T-cell (primary cell): ENCODE data around the gene ELK3. TPM values are rescaled to one million over a fixed set of nuclear protein-coding genes. Genes with fewer than 3 reads are reported as not detected.

ENCODE experiments used
- ATAC-seq, 4 experiments: fragments of 200-7000 bp in 3 of 4; fragments of 150-1000 bp in 1 of 4; cut with Tn5 transposase; replicated peaks in 1 of 4; 1 replicate in 3 of 4; 2 replicates in 1 of 4; pipeline ENCODE4 v1.10.0; 2021; ENCODE audit warnings: moderate library complexity in 3 of 4, mild to moderate bottlenecking in 2 of 4, moderate number of reproducible peaks in 1 of 4
- CTCF ChIA-PET, 2 donors: fragments of 300-600 bp; sonication (Branson Sonifier 250); formaldehyde crosslinking; loops; one replicate each; lab custom pipeline; 2022; ENCODE audit warnings: antibody characterized with exemption in 2 of 2; lab: Charles Lee
- POLR2A ChIA-PET, 2 donors: fragments of 300-600 bp; sonication (Branson Sonifier 250); formaldehyde crosslinking; loops; one replicate each; lab custom pipeline; 2022; ENCODE audit warnings: antibody characterized with exemption in 2 of 2; lab: Charles Lee
- DNase-seq, 35 experiments: peaks; one replicate each; pipeline versions ENCODE4 v3.0.0 to v3.0.0-alpha.2; 2013 to 2023
- H3K27ac ChIP-seq: one replicate; pipeline ENCODE4 v1.5.1; 2013; ENCODE audit warnings: low read length
- H3K27me3 ChIP-seq, 2 experiments: replicated peaks in 1 of 2; 1 replicate in 1 of 2; 2 replicates in 1 of 2; pipeline versions ENCODE4 v1.6.1 to v1.7.0; 2013; ENCODE audit warnings: low read length in 1 of 2, mixed read lengths in 1 of 2; ENCODE audit not compliant: control insufficient read depth in 2 of 2, insufficient read depth in 2 of 2; ENCODE audit errors: extremely low read depth in 1 of 2
- H3K36me3 ChIP-seq, 2 donors: 1 replicate in 1 of 2; 2 replicates in 1 of 2; pipeline versions ENCODE4 v1.6.1 to v1.7.0; 2013; ENCODE audit warnings: low read length in 1 of 2; ENCODE audit not compliant: control insufficient read depth in 2 of 2, insufficient read depth in 1 of 2; ENCODE audit errors: extremely low read depth in 1 of 2
- H3K4me1 ChIP-seq, 2 experiments: 1 replicate in 1 of 2; 2 replicates in 1 of 2; pipeline versions ENCODE4 v1.6.1 to v1.7.0; 2013; ENCODE audit warnings: low read length in 2 of 2, mixed read lengths in 1 of 2; ENCODE audit not compliant: insufficient read depth in 2 of 2, control insufficient read depth in 1 of 2; ENCODE audit errors: extremely low read depth in 1 of 2
- H3K4me3 ChIP-seq, 2 donors: 1 replicate in 1 of 2; 2 replicates in 1 of 2; pipeline versions ENCODE4 v1.5.1 to v1.7.0; 2013; ENCODE audit warnings: mild to moderate bottlenecking in 2 of 2, low read length in 1 of 2, moderate library complexity in 1 of 2; ENCODE audit not compliant: control insufficient read depth in 1 of 2; ENCODE audit errors: extremely low read depth in 1 of 2
- H3K9me3 ChIP-seq: 2 replicates; pipeline ENCODE4 v1.7.0; 2013
- H3K27ac Mint-ChIP-seq, 2 donors: one replicate each; pipeline ENCODE4 v1.8.0; 2020 to 2021; ENCODE audit warnings: mild to moderate bottlenecking in 2 of 2, mixed read lengths in 2 of 2
- H3K27me3 Mint-ChIP-seq, 2 donors: one replicate each; pipeline ENCODE4 v1.8.0; 2021 to 2022; ENCODE audit warnings: mixed read lengths in 2 of 2
- H3K36me3 Mint-ChIP-seq: one replicate; pipeline ENCODE4 v1.8.0; 2021; ENCODE audit warnings: mixed read lengths
- H3K4me1 Mint-ChIP-seq, 3 donors: one replicate each; pipeline ENCODE4 v1.8.0; 2020 to 2022; ENCODE audit warnings: mixed read lengths in 3 of 3, mild to moderate bottlenecking in 1 of 3
- H3K4me3 Mint-ChIP-seq, 3 donors: one replicate each; pipeline ENCODE4 v1.8.0; 2020 to 2022; ENCODE audit warnings: mild to moderate bottlenecking in 3 of 3, mixed read lengths in 3 of 3, moderate library complexity in 3 of 3
- H3K9me3 Mint-ChIP-seq, 3 donors: one replicate each; pipeline ENCODE4 v1.8.0; 2020 to 2022; ENCODE audit warnings: mixed read lengths in 3 of 3
- WGBS: methylation state at CpG from one replicate; pipeline ENCODE4 v1.1.5; 2013; ENCODE audit warnings: missing lambda C conversion rate; ENCODE audit not compliant: insufficient coverage; 5-methylcytosine and 5-hydroxymethylcytosine counted together
- total RNA-seq, 35 experiments: library from RNA in 6 of 35; stranded (reverse) in 6 of 35; fragments of 120-200 nt in 1 of 35; gene quantifications; one replicate each; pipeline versions ENCODE4 v1.2.1 to v1.2.4 and lab custom pipeline; 2013 to 2026

Gene ELK3
- total RNA-seq, 5 donors from 2014 or later (not counting 1 experiment from before 2014, with no cell fraction given), result 33.8 to 62.7 (median 55.5) TPM

DNA sequence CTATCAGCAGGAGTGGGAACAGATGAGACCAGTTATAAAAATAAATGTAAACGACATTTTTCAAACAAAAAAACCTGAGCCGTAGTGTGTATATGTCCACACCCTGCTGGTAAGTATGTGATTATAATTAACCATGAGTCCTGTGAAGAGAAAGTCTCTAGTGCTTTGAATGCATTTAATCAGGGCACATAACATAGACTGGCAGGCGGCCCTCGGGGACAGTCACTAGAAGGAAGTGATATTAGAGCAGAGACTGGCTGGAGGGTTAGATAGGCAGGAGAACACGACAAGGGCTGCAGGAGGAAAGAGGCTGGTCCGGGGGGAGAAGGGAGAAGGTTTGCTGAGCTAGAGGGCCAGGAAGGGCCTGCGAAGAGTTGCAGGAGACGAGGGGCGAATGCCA, 23.8 kb upstream of the ELK3 start:
- DNase-seq (no peak), ATAC-seq (no peak)
- ChIA-PET CTCF (interaction anchor here in 1 of 2 donors (1.6 kb wide), 1 partner anchor 109 kb away, joined by 4 read pairs; no protein-coding TSS in a partner anchor), POLR2A (no interaction called here)
- WGBS, result 67% methylated on average over 4 of the region's 9 CpGs
- Mint-ChIP-seq H3K27ac (no peak overlapping the region), H3K9me3 (no peaks in the 10 kb centered on the region), H3K27me3 (peaks cover 0 to 3% of the 10 kb centered on the region in 2 donors), H3K36me3 (no peaks in the 10 kb centered on the region), H3K4me3 (no peak overlapping the region), H3K4me1 (no peaks in the 10 kb centered on the region)
- Histone ChIP-seq H3K4me3 (no peak overlapping the region), H3K4me1 (no peaks in the 10 kb centered on the region), H3K9me3 (no peaks in the 10 kb centered on the region), H3K36me3 (no peaks in the 10 kb centered on the region), H3K27ac (no peak overlapping the region), H3K27me3 (peaks cover 0 to 4% of the 10 kb centered on the region in 2 experiments)

DNA sequence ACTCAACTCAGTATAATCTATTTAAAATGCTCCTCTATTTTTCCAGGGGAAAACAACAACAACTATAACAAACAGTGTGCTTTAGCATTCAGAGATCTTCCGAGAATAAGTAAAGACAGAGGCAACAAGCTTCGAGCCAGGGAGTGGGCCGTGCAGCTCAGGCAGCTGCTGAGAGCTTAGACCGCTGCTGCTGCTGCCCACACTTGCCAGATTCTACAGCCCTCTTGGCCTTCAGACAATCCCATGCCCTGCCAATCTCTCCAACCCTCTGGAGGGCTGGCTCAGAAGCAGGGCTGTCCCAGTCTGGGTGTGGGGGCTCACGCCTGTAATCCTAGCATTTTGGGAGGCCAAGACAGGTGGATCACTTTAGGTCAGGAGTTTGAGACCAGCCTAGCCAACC, 23.4 kb upstream of the ELK3 start:
- ATAC-seq (no peak), DNase-seq (no peak)
- Histone ChIP-seq H3K27me3 (peaks cover 0 to 4% of the 10 kb centered on the region in 2 experiments), H3K9me3 (no peaks in the 10 kb centered on the region), H3K4me1 (no peaks in the 10 kb centered on the region), H3K36me3 (no peaks in the 10 kb centered on the region), H3K4me3 (no peak overlapping the region), H3K27ac (no peak overlapping the region)
- H3K9me3 Mint-ChIP-seq, result no peaks in the 10 kb centered on the region
- POLR2A ChIA-PET, result no interaction called here
- no peaks in the 10 kb centered on the region for H3K36me3 Mint-ChIP-seq
- WGBS, result 90% methylated on average over 5 of the region's 5 CpGs
- H3K4me3 Mint-ChIP-seq, result no peak overlapping the region
- CTCF ChIA-PET, result interaction anchor here in 1 of 2 donors (1.6 kb wide), 1 partner anchor 109 kb away, joined by 4 read pairs; no protein-coding TSS in a partner anchor
- H3K27ac Mint-ChIP-seq, result no peak overlapping the region
- H3K27me3 Mint-ChIP-seq, result peaks cover 0 to 3% of the 10 kb centered on the region in 2 donors
- H3K4me1 Mint-ChIP-seq, result no peaks in the 10 kb centered on the region

DNA sequence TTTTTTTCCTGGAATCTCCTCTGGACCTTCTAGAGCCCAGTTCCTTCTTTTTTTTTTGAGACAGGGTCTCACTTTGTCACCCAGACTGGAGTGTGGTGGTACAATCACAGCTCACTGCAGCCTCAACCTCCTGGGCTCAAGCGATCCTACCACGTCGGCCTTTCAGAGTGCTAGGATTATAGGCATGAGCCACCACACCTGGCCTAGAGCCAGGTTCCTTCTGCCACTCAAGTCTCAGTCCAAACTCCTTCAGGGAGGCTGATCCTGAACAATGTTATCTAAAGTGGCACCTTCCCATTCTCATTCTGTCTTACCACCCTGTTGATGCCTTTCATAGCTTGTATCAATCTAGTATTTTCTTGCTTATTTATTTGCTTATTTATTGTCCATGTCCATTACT, 22.3 kb upstream of the ELK3 start:
- Mint-ChIP-seq H3K27me3 (peaks cover 0 to 3% of the 10 kb centered on the region in 2 donors), H3K9me3 (peaks cover 0 to 4% (median 4%) of the 10 kb centered on the region in 3 donors), H3K4me1 (peaks cover 2 to 4% (median 3%) of the 10 kb centered on the region in 3 donors), H3K36me3 (no peaks in the 10 kb centered on the region), H3K27ac (no peak overlapping the region), H3K4me3 (no peak overlapping the region)
- 100% methylated on average over 3 of the region's 3 CpGs for WGBS
- Histone ChIP-seq H3K4me1 (peaks cover 1 to 2% of the 10 kb centered on the region in 2 experiments), H3K4me3 (no peak overlapping the region), H3K36me3 (no peaks in the 10 kb centered on the region), H3K27ac (no peak overlapping the region), H3K27me3 (peaks cover 0 to 4% of the 10 kb centered on the region in 2 experiments), H3K9me3 (no peaks in the 10 kb centered on the region)
- ChIA-PET CTCF (no interaction called here), POLR2A (interaction anchor here in 1 of 2 donors (0.6 kb wide), 1 partner anchor 38 kb away, joined by 6 read pairs; no protein-coding TSS in a partner anchor)
- ATAC-seq (no peak), DNase-seq (no peak)

DNA sequence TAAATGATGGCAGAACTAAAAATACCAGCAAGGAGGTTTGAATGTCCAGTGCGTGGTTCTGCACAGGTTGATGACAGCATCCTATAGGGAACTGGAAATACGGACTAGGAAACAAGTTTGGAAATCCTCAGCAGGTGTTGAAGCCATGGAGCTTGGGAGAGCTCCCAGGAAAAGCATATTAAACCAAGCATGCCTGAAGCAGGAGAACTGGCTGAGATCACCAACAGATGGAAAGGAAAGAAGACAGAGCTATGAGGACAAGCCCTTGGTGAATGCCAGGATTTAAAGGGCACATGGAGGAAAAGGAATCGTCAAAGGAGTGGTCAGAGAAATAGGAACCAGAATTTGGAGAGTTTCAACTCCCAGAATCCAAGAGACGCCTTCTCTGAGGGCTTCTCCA, 21.2 kb upstream of the ELK3 start:
- H3K9me3 Mint-ChIP-seq, result peaks cover 0 to 4% (median 4%) of the 10 kb centered on the region in 3 donors
- no peak overlapping the region for H3K4me3 ChIP-seq
- H3K27ac ChIP-seq, result no peak overlapping the region
- CTCF ChIA-PET, result no interaction called here
- peaks cover 6 to 9% of the 10 kb centered on the region in 2 experiments for H3K4me1 ChIP-seq
- 89% methylated on average over 3 of the region's 4 CpGs for WGBS
- DNase-seq, result no peak
- no peaks in the 10 kb centered on the region for H3K9me3 ChIP-seq
- ATAC-seq, result no peak
- no peaks in the 10 kb centered on the region for H3K36me3 ChIP-seq
- peaks cover 6 to 9% (median 9%) of the 10 kb centered on the region in 3 donors for H3K4me1 Mint-ChIP-seq
- peaks cover 0 to 4% of the 10 kb centered on the region in 2 experiments for H3K27me3 ChIP-seq
- H3K27ac Mint-ChIP-seq, result no peak overlapping the region
- peaks cover 0 to 3% of the 10 kb centered on the region in 2 donors for H3K27me3 Mint-ChIP-seq
- POLR2A ChIA-PET, result no interaction called here
- H3K4me3 Mint-ChIP-seq, result no peak overlapping the region
- H3K36me3 Mint-ChIP-seq, result no peaks in the 10 kb centered on the region

DNA sequence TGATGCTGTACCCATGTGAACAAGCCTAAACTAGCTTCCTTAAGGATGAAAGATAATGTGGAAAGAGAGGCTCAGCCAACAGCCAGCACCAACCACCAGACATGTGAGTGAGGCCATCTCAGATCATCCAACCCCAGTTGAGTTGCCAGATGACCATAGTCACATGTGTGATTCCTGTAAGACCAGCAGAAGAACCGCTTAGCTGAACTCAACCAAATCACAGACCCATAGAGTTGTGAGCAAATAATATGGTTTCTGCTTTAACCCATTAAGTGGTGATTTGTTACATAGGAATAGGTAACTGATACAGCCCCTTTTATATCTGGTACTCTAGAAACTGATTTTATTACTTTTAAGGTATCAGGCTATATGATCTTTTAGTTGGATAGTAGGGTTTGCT, 17.6 kb upstream of the ELK3 start:
- no peak overlapping the region for H3K27ac ChIP-seq
- WGBS, result no CpG with 5 or more reads among the region's 1 CpG
- H3K36me3 ChIP-seq, result no peaks in the 10 kb centered on the region
- ChIA-PET CTCF (interaction anchor here (1.3 to 1.9 kb wide), 2 partner anchors 39 kb away, joined by 4 to 5 read pairs; no protein-coding TSS in a partner anchor), POLR2A (no interaction called here)
- peaks cover 6 to 9% of the 10 kb centered on the region in 2 experiments for H3K4me1 ChIP-seq
- no peaks in the 10 kb centered on the region for H3K27me3 ChIP-seq
- DNase-seq, result no peak
- H3K9me3 ChIP-seq, result no peaks in the 10 kb centered on the region
- H3K9me3 Mint-ChIP-seq, result peaks cover 0 to 9% (median 9%) of the 10 kb centered on the region in 3 donors
- H3K27ac Mint-ChIP-seq, result peak overlapping the region; percentile 80 to 83
- H3K27me3 Mint-ChIP-seq, result no peaks in the 10 kb centered on the region
- H3K36me3 Mint-ChIP-seq, result no peaks in the 10 kb centered on the region
- H3K4me1 Mint-ChIP-seq, result peaks cover 6 to 12% (median 9%) of the 10 kb centered on the region in 3 donors
- no peak for ATAC-seq
- no peak overlapping the region for H3K4me3 ChIP-seq
- H3K4me3 Mint-ChIP-seq, result no peak overlapping the region

DNA sequence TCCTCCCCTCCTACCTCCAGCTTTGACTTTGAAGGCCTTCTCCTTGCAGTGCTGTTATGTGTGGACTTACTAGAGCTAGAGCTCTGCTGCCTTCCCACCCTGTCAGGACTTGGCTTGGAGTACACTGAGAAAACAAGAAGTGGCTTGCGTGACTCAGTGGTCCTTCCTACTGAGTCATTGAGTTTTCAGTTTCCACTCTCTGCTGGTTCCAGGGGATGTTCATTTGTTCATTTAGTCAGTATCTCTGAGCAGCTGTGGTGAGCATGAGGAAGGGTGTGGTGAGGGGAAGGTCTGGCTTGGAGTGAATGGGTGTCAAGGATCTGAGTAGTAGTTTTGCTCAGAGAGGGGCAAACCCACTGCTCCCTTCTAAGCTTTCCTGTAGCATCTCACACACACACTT, 17.2 kb upstream of the ELK3 start:
- ChIA-PET POLR2A (interaction anchor here in 1 of 2 donors (0.6 kb wide), 1 partner anchor 663 kb away, joined by 9 read pairs; no protein-coding TSS in a partner anchor), CTCF (interaction anchor here (0.6 to 1.9 kb wide), 3 partner anchors 11 to 39 kb away, joined by 3 to 5 read pairs (median 4); no protein-coding TSS in a partner anchor)
- H3K27me3 Mint-ChIP-seq, result no peaks in the 10 kb centered on the region
- peak; percentile 66 to 92 (median 81) for ATAC-seq
- H3K4me1 Mint-ChIP-seq, result peaks cover 6 to 12% (median 9%) of the 10 kb centered on the region in 3 donors
- peak overlapping the region; percentile 80 to 83 for H3K27ac Mint-ChIP-seq
- Histone ChIP-seq H3K27ac (no peak overlapping the region), H3K27me3 (no peaks in the 10 kb centered on the region), H3K4me3 (no peak overlapping the region), H3K36me3 (no peaks in the 10 kb centered on the region), H3K4me1 (peaks cover 6 to 9% of the 10 kb centered on the region in 2 experiments), H3K9me3 (no peaks in the 10 kb centered on the region)
- H3K36me3 Mint-ChIP-seq, result no peaks in the 10 kb centered on the region
- no peak overlapping the region for H3K4me3 Mint-ChIP-seq
- peaks cover 0 to 9% (median 9%) of the 10 kb centered on the region in 3 donors for H3K9me3 Mint-ChIP-seq
- DNase-seq, result peak in 2 of 35 experiments; percentile 15 to 38
- 40% methylated on average over 1 of the region's 1 CpG for WGBS
